ENCODE data around the gene CCDC183.

Gene CCDC183

GRCh38 chr9:136845465-136846260 is 49.5 kb downstream of the CCDC183 start:
- H3K27me3 ChIP-seq (replicated peaks; ENCODE audit: control insufficient read depth, insufficient read depth, low read length) = no peaks in the 10 kb centered on the region
- H3K9me3 ChIP-seq (ENCODE audit: control insufficient read depth, low read length) = no peaks in the 10 kb centered on the region
- H3K4me3 ChIP-seq (ENCODE audit: low read length) = no peak overlapping the region

GRCh38 chr9:136846376-136847087 is 50.4 kb downstream of the CCDC183 start:
- Histone ChIP-seq H3K4me3 (ENCODE audit: low read length) (no peak overlapping the region), H3K36me3 (ENCODE audit: control insufficient read depth, insufficient read depth, low read length, severe bottlenecking) (peaks cover 6% of the 10 kb centered on the region), H3K9me3 (ENCODE audit: control insufficient read depth, low read length) (no peaks in the 10 kb centered on the region), H3K9ac (ENCODE audit: low read length) (peak overlapping the region; percentile 39), H3K4me1 (ENCODE audit: control insufficient read depth, insufficient read depth, low read length) (peaks cover 14% of the 10 kb centered on the region), H3K27me3 (replicated peaks; ENCODE audit: control insufficient read depth, insufficient read depth, low read length) (no peaks in the 10 kb centered on the region)
- peak; percentile 27 for DNase-seq (ENCODE audit: low read depth)

More at GRCh38 chr9:136845465-136846260, 49.5 kb downstream of the CCDC183 start:
- DNase-seq (ENCODE audit: low read depth) = no peak
- peaks cover 17% of the 10 kb centered on the region for H3K4me1 ChIP-seq (ENCODE audit: control insufficient read depth, insufficient read depth, low read length)
- H3K9ac ChIP-seq (ENCODE audit: low read length) = no peak overlapping the region
- no peaks in the 10 kb centered on the region for H3K36me3 ChIP-seq (ENCODE audit: control insufficient read depth, insufficient read depth, low read length, severe bottlenecking)

GRCh38 chr9:136847088-136847825 is 51.1 kb downstream of the CCDC183 start:
- peak overlapping the region; percentile 97 for H3K4me3 ChIP-seq (ENCODE audit: low read length)
- peak overlapping the region; percentile 96 for H3K9ac ChIP-seq (ENCODE audit: low read length)
- peaks cover 6% of the 10 kb centered on the region for H3K36me3 ChIP-seq (ENCODE audit: control insufficient read depth, insufficient read depth, low read length, severe bottlenecking)
- DNase-seq (ENCODE audit: low read depth) = peak; percentile 88
- peaks cover 8% of the 10 kb centered on the region for H3K4me1 ChIP-seq (ENCODE audit: control insufficient read depth, insufficient read depth, low read length)
- H3K9me3 ChIP-seq (ENCODE audit: control insufficient read depth, low read length) = no peaks in the 10 kb centered on the region
- H3K27me3 ChIP-seq (replicated peaks; ENCODE audit: control insufficient read depth, insufficient read depth, low read length) = no peaks in the 10 kb centered on the region

GRCh38 chr9:136847826-136848392 is 51.8 kb downstream of the CCDC183 start:
- Histone ChIP-seq H3K9ac (ENCODE audit: low read length) (peak overlapping the region; percentile 96), H3K4me1 (ENCODE audit: control insufficient read depth, insufficient read depth, low read length) (peaks cover 8% of the 10 kb centered on the region), H3K36me3 (ENCODE audit: control insufficient read depth, insufficient read depth, low read length, severe bottlenecking) (peaks cover 6% of the 10 kb centered on the region), H3K9me3 (ENCODE audit: control insufficient read depth, low read length) (no peaks in the 10 kb centered on the region), H3K27me3 (replicated peaks; ENCODE audit: control insufficient read depth, insufficient read depth, low read length) (no peaks in the 10 kb centered on the region), H3K4me3 (ENCODE audit: low read length) (peak overlapping the region; percentile 97)
- DNase-seq (ENCODE audit: low read depth) = peak; percentile 95

GRCh38 chr9:136848393-136849037 is 52.4 kb downstream of the CCDC183 start:
- Histone ChIP-seq H3K9ac (ENCODE audit: low read length) (peak overlapping the region; percentile 96), H3K4me1 (ENCODE audit: control insufficient read depth, insufficient read depth, low read length) (peaks cover 8% of the 10 kb centered on the region), H3K27me3 (replicated peaks; ENCODE audit: control insufficient read depth, insufficient read depth, low read length) (no peaks in the 10 kb centered on the region), H3K9me3 (ENCODE audit: control insufficient read depth, low read length) (no peaks in the 10 kb centered on the region), H3K4me3 (ENCODE audit: low read length) (peak overlapping the region; percentile 97), H3K36me3 (ENCODE audit: control insufficient read depth, insufficient read depth, low read length, severe bottlenecking) (peaks cover 6% of the 10 kb centered on the region)
- peak; percentile 69 for DNase-seq (ENCODE audit: low read depth)

GRCh38 chr9:136849038-136849959 is 53.2 kb downstream of the CCDC183 start, which contains the start of gene PHPT1:
PHPT1 (plus strand) TSS chr9:136849409; CDS start chr9:136849431, 22 bp downstream.
- Histone ChIP-seq H3K9me3 (ENCODE audit: control insufficient read depth, low read length) (no peaks in the 10 kb centered on the region), H3K27me3 (replicated peaks; ENCODE audit: control insufficient read depth, insufficient read depth, low read length) (no peaks in the 10 kb centered on the region), H3K36me3 (ENCODE audit: control insufficient read depth, insufficient read depth, low read length, severe bottlenecking) (peaks cover 6% of the 10 kb centered on the region), H3K4me3 (ENCODE audit: low read length) (peak within 1 kb of the TSS; percentile 97), H3K9ac (ENCODE audit: low read length) (peak within 1 kb of the TSS; percentile 96), H3K4me1 (ENCODE audit: control insufficient read depth, insufficient read depth, low read length) (peaks cover 8% of the 10 kb centered on the region)
- DNase-seq (ENCODE audit: low read depth) = peak; percentile 100

GRCh38 chr9:136849960-136850865 is 54.1 kb downstream of the CCDC183 start:
- H3K4me1 ChIP-seq (ENCODE audit: control insufficient read depth, insufficient read depth, low read length) = peaks cover 8% of the 10 kb centered on the region
- no peaks in the 10 kb centered on the region for H3K9me3 ChIP-seq (ENCODE audit: control insufficient read depth, low read length)
- no peaks in the 10 kb centered on the region for H3K27me3 ChIP-seq (replicated peaks; ENCODE audit: control insufficient read depth, insufficient read depth, low read length)
- peak overlapping the region; percentile 90 for H3K9ac ChIP-seq (ENCODE audit: low read length)
- peaks cover 6% of the 10 kb centered on the region for H3K36me3 ChIP-seq (ENCODE audit: control insufficient read depth, insufficient read depth, low read length, severe bottlenecking)
- H3K4me3 ChIP-seq (ENCODE audit: low read length) = peak overlapping the region; percentile 97
- no peak for DNase-seq (ENCODE audit: low read depth)

GRCh38 chr9:136850866-136851775 is 55.0 kb downstream of the CCDC183 start:
- H3K4me1 ChIP-seq (ENCODE audit: control insufficient read depth, insufficient read depth, low read length) = peaks cover 8% of the 10 kb centered on the region
- H3K27me3 ChIP-seq (replicated peaks; ENCODE audit: control insufficient read depth, insufficient read depth, low read length) = no peaks in the 10 kb centered on the region
- H3K4me3 ChIP-seq (ENCODE audit: low read length) = no peak overlapping the region
- peak overlapping the region; percentile 90 for H3K9ac ChIP-seq (ENCODE audit: low read length)
- H3K36me3 ChIP-seq (ENCODE audit: control insufficient read depth, insufficient read depth, low read length, severe bottlenecking) = peaks cover 6% of the 10 kb centered on the region
- no peak for DNase-seq (ENCODE audit: low read depth)
- H3K9me3 ChIP-seq (ENCODE audit: control insufficient read depth, low read length) = no peaks in the 10 kb centered on the region
